Measurements from ENCODE around the gene DLGAP1. TPM values are rescaled to one million over a fixed set of nuclear protein-coding genes. Genes with fewer than 3 reads are reported as not detected.

Gene DLGAP1
- total and polyA plus RNA-seq, 10 donors = 0.11 to 6.0 (median 2.1) TPM

- Histone ChIP-seq H3K27me3 (replicated peaks in 1 of 7) (no peaks in the 10 kb centered on the region), H3K9me3 (no peaks in the 10 kb centered on the region), H3K4me3 (no peak overlapping the region), H3K36me3 (no peaks in the 10 kb centered on the region), H3K27ac (no peak overlapping the region), H3K4me1 (peaks cover 0 to 34% (median 3%) of the 10 kb centered on the region in 6 donors)
- TF ChIP-seq, protein P1, sequence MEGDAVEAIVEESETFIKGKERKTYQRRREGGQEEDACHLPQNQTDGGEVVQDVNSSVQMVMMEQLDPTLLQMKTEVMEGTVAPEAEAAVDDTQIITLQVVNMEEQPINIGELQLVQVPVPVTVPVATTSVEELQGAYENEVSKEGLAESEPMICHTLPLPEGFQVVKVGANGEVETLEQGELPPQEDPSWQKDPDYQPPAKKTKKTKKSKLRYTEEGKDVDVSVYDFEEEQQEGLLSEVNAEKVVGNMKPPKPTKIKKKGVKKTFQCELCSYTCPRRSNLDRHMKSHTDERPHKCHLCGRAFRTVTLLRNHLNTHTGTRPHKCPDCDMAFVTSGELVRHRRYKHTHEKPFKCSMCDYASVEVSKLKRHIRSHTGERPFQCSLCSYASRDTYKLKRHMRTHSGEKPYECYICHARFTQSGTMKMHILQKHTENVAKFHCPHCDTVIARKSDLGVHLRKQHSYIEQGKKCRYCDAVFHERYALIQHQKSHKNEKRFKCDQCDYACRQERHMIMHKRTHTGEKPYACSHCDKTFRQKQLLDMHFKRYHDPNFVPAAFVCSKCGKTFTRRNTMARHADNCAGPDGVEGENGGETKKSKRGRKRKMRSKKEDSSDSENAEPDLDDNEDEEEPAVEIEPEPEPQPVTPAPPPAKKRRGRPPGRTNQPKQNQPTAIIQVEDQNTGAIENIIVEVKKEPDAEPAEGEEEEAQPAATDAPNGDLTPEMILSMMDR (IDR thresholded peaks at IDR 0.05 in 8 of 11, conservative IDR thresholded peaks at IDR 0.05 in 3 of 11) = no peak
- TF ChIP-seq POLR2A (IDR thresholded peaks at IDR 0.05) (no peak), POLR2AphosphoS5 (IDR thresholded peaks at IDR 0.05) (no peak)
- intact Hi-C loops (cut with DNase I; ENCODE audit: low total_unique reads) = no loop called here
- no peak for DNase-seq
- 83 to 93% (median 89%) methylated on average over 6 of the region's 6 CpGs for WGBS, 5 donors
Measured at GRCh38 chr18:3649135-3649632, 805.9 kb downstream of the DLGAP1 start.

DNA sequence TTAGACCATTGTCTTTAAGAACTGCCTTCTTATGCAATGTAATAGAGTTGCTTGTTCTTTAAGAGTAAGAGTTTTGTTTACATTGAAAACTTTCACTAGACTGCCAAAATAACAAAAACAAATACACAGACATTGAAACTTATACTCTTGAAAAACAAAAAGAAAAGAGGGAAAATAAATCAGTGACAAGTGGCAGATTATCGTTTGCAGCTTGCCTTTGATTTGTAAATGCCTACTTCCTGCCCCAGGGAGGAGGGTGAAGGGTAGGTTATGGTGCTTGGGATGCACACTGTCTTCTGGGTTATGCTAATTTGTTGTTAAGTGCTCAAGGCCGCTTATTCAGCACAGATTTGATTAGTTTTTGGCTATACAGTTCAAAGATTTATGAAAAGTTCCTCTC lies 806.5 kb downstream of the DLGAP1 start:
- no peak for DNase-seq
- 39 to 56% (median 47%) methylated on average over 2 of the region's 2 CpGs for WGBS, 5 donors
- TF ChIP-seq POLR2AphosphoS5 (IDR thresholded peaks at IDR 0.05) (no peak), POLR2A (IDR thresholded peaks at IDR 0.05) (no peak)
- TF ChIP-seq, protein P1 (IDR thresholded peaks at IDR 0.05 in 8 of 11, conservative IDR thresholded peaks at IDR 0.05 in 3 of 11) = no peak
- Histone ChIP-seq H3K27ac (no peak overlapping the region), H3K27me3 (replicated peaks in 1 of 7) (no peaks in the 10 kb centered on the region), H3K4me3 (no peak overlapping the region), H3K36me3 (no peaks in the 10 kb centered on the region), H3K4me1 (peaks cover 0 to 34% (median 3%) of the 10 kb centered on the region in 6 donors), H3K9me3 (no peaks in the 10 kb centered on the region)
- intact Hi-C loops (cut with DNase I; ENCODE audit: low total_unique reads) = no loop called here

DNA sequence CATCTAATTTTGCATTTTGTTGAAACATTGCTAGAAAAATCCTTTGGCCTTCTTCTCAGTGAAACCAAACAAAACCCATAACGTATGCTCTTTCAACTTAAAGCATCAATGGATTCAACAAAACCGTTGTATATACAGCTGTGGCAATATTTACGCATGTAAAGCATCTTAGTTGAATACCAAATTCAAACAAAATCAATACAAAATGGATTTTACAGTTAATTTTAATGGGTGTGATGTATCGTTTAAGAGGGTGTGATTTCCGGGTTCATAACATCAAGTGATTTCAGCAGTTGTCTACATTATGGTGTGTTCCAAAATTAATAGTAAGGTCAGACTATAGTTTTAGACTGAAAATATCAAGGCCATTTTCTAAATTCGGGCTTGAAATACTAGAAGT lies 806.9 kb downstream of the DLGAP1 start:
- Histone ChIP-seq H3K27me3 (replicated peaks in 1 of 7) (no peaks in the 10 kb centered on the region), H3K36me3 (no peaks in the 10 kb centered on the region), H3K27ac (no peak overlapping the region), H3K4me1 (peaks cover 0 to 31% (median 3%) of the 10 kb centered on the region in 6 donors), H3K9me3 (no peaks in the 10 kb centered on the region), H3K4me3 (no peak overlapping the region)
- TF ChIP-seq POLR2A (IDR thresholded peaks at IDR 0.05) = no peak
- TF ChIP-seq, protein P1 (IDR thresholded peaks at IDR 0.05 in 8 of 11, conservative IDR thresholded peaks at IDR 0.05 in 3 of 11) = no peak
- TF ChIP-seq POLR2AphosphoS5 (IDR thresholded peaks at IDR 0.05) = no peak
- no peak for DNase-seq
- WGBS, 5 donors = 76 to 87% (median 83%) methylated on average over 6 of the region's 6 CpGs
- intact Hi-C loops (cut with DNase I; ENCODE audit: low total_unique reads) = no loop called here

DNA sequence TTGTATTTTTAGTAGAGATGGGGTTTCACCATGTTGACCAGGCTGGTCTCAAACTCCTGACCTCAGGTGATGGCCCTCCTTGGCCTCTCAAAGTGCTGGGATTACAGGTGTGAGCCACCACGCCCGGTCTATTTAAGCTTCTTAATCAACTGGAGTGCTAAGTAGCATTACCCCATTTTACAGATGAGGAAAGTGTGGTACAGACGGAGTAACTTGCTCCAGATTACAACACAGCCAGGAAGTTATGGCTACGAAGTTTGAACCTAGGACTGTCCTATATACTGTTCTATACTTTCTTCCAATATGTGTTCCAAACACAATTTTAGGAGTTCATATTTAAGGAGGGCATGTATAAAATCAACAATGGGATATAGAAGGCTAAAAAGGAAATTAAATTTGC lies 807.5 kb downstream of the DLGAP1 start:
- 61 to 91% (median 83%) methylated on average over 4 of the region's 4 CpGs for WGBS, 5 donors
- Histone ChIP-seq H3K4me1 (peaks cover 0 to 26% (median 3%) of the 10 kb centered on the region in 6 donors), H3K27me3 (replicated peaks in 1 of 7) (no peaks in the 10 kb centered on the region), H3K4me3 (no peak overlapping the region), H3K36me3 (no peaks in the 10 kb centered on the region), H3K27ac (no peak overlapping the region), H3K9me3 (no peaks in the 10 kb centered on the region)
- DNase-seq = no peak
- intact Hi-C loops (cut with DNase I; ENCODE audit: low total_unique reads) = no loop called here
- TF ChIP-seq POLR2A (IDR thresholded peaks at IDR 0.05) (no peak), POLR2AphosphoS5 (IDR thresholded peaks at IDR 0.05) (no peak)
- TF ChIP-seq, protein P1 (IDR thresholded peaks at IDR 0.05 in 8 of 11, conservative IDR thresholded peaks at IDR 0.05 in 3 of 11) = no peak

Data from spleen (tissue), 11 donors.